Chondrocyte (in vitro differentiated cells): ENCODE data around the gene FAM78B. TPM values are rescaled to one million over a fixed set of nuclear protein-coding genes. Genes with fewer than 3 reads are reported as not detected.

Experiments
- DNase-seq: peaks from one replicate; pipeline ENCODE4 v3.0.0; 2021; ENCODE audit warnings: mixed read lengths, low spot score
- H3K27ac Mint-ChIP-seq: one replicate; pipeline ENCODE4 v1.8.0; 2021; ENCODE audit warnings: mild to moderate bottlenecking, moderate library complexity, mixed read lengths; ENCODE audit not compliant: unreplicated experiment
- H3K27me3 Mint-ChIP-seq: 2 replicates; pipeline ENCODE4 v1.8.0; 2021; ENCODE audit warnings: low read depth, mixed read lengths
- H3K36me3 Mint-ChIP-seq: 2 replicates; pipeline ENCODE4 v1.8.0; 2021; ENCODE audit warnings: low read depth, mixed read lengths
- H3K4me1 Mint-ChIP-seq: 2 replicates; pipeline ENCODE4 v1.8.0; 2021; ENCODE audit warnings: low read depth, mild to moderate bottlenecking, mixed read lengths
- H3K4me3 Mint-ChIP-seq: one replicate; pipeline ENCODE4 v1.8.0; 2021; ENCODE audit warnings: mild to moderate bottlenecking, moderate library complexity, mixed read lengths; ENCODE audit not compliant: unreplicated experiment
- H3K9me3 Mint-ChIP-seq: 2 replicates; pipeline ENCODE4 v1.8.0; 2021; ENCODE audit warnings: low read depth, mixed read lengths
- total RNA-seq: library from RNA; stranded (reverse); gene quantifications from 3 replicates; pipeline ENCODE4 v1.2.1, GENCODE V29; 2021
- TF ChIP-seq, protein P1 (sequence below): fragments of 200-600 bp; sonication (generic); IDR thresholded peaks from 2 replicates; pipeline ENCODE4 v1.5.0; 2021; ENCODE audit warnings: antibody characterized with exemption, mild to moderate bottlenecking, moderate library complexity

Gene FAM78B
- total RNA-seq, 1 donor from 2014 or later, result 0.22 TPM

DNA sequence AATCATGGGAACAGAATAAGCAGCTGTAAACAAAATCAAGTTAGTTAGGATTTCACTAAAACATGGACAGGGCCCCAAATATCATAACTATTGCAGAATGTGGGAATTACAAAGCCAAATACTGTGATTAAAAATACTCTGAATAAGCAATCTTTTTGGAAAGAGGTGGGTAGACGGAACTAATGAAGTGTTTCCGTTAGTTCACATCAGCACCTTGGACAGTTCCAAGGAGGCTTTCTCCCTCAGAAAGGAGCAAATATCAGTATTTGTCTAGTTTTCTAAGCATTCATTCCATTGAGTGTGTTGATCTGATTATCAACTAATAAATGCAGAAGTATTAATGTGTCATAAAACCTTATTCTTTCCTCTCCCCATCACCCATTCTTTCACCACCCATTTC is 97.4 kb downstream of the FAM78B start:
- Mint-ChIP-seq H3K4me1 (no peaks in the 10 kb centered on the region), H3K27ac (no peak overlapping the region), H3K4me3 (no peak overlapping the region), H3K9me3 (no peaks in the 10 kb centered on the region), H3K27me3 (no peaks in the 10 kb centered on the region), H3K36me3 (no peaks in the 10 kb centered on the region)
- DNase-seq, result no peak
- TF ChIP-seq, protein P1, sequence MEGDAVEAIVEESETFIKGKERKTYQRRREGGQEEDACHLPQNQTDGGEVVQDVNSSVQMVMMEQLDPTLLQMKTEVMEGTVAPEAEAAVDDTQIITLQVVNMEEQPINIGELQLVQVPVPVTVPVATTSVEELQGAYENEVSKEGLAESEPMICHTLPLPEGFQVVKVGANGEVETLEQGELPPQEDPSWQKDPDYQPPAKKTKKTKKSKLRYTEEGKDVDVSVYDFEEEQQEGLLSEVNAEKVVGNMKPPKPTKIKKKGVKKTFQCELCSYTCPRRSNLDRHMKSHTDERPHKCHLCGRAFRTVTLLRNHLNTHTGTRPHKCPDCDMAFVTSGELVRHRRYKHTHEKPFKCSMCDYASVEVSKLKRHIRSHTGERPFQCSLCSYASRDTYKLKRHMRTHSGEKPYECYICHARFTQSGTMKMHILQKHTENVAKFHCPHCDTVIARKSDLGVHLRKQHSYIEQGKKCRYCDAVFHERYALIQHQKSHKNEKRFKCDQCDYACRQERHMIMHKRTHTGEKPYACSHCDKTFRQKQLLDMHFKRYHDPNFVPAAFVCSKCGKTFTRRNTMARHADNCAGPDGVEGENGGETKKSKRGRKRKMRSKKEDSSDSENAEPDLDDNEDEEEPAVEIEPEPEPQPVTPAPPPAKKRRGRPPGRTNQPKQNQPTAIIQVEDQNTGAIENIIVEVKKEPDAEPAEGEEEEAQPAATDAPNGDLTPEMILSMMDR, result no peak

DNA sequence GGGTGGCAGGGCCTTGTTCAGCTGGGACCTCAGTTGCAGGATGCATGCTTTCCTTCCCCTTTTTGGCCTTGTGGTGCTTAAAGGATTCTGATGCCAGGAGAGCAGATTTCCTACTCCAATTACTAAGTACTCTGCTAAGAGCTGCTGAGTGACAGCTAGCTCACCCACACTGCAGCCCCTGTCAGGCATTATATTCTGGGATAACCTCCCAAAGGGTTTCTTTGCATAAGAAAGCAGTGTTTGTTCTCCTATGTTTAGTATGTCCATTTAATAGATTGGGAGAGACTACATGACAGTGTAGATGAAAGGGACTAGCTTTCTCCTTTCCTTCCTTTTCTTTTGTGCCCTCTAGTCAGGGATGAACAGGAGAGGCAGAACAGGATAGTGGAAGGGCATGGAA is 100.7 kb downstream of the FAM78B start:
- no peak for DNase-seq
- Mint-ChIP-seq H3K27ac (no peak overlapping the region), H3K36me3 (no peaks in the 10 kb centered on the region), H3K4me1 (no peaks in the 10 kb centered on the region), H3K27me3 (no peaks in the 10 kb centered on the region), H3K9me3 (no peaks in the 10 kb centered on the region), H3K4me3 (no peak overlapping the region)
- TF ChIP-seq, protein P1, result no peak

DNA sequence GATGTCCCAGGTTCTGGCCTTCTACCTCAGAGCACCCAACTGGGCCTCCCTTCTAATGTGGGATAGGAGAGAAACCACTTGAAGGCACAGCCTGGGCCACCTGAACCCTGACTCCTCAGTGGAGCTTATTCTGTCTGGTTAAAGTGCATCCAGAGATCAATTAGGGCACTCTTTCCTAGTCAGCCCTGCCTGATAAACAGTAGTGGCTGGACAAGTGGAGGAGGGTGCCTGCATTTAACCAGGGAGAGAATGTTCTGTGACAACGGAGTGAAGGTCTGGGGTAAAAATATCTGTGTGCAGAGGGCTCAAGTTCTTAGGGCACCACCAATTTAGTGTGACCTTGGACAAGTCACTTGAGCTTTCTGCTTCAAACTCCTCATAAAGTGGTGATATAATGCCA is 101.8 kb downstream of the FAM78B start:
- H3K27ac Mint-ChIP-seq, result no peak overlapping the region
- no peak overlapping the region for H3K4me3 Mint-ChIP-seq
- H3K27me3 Mint-ChIP-seq, result no peaks in the 10 kb centered on the region
- H3K36me3 Mint-ChIP-seq, result no peaks in the 10 kb centered on the region
- TF ChIP-seq, protein P1, result no peak
- no peaks in the 10 kb centered on the region for H3K4me1 Mint-ChIP-seq
- DNase-seq, result no peak
- H3K9me3 Mint-ChIP-seq, result no peaks in the 10 kb centered on the region

DNA sequence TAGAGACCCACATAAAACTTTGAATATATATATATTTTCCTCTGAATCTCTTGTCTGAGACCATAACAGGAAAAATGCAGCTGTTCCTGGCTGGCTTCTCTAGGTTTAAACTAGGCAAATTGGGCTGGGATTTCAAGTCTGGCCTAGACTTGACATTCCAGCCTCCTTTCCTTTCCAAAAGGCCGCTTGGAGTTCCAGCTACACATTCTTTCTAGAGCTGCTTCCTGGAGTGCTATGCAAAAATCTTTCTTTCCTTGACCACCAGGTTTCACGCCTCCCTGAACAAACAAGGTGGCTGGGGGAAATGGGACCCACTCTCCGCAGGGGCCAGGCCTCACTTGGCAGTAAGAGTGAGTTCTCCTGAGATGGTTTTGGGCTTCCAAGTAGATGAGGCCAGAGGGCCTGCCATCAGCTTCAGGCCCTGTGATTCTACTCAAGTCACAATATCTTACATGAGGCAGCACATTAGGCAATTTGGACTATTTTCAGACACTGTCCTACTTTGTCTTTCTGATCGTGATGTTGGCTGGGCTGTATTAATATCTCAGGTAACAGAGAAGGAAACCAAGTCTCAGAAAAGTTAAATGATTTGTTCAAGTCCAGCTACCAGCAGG is 102.4 kb downstream of the FAM78B start:
- Mint-ChIP-seq H3K36me3 (no peaks in the 10 kb centered on the region), H3K27me3 (no peaks in the 10 kb centered on the region), H3K27ac (no peak overlapping the region), H3K4me1 (no peaks in the 10 kb centered on the region), H3K9me3 (no peaks in the 10 kb centered on the region), H3K4me3 (no peak overlapping the region)
- DNase-seq, result no peak
- TF ChIP-seq, protein P1, result no peak

DNA sequence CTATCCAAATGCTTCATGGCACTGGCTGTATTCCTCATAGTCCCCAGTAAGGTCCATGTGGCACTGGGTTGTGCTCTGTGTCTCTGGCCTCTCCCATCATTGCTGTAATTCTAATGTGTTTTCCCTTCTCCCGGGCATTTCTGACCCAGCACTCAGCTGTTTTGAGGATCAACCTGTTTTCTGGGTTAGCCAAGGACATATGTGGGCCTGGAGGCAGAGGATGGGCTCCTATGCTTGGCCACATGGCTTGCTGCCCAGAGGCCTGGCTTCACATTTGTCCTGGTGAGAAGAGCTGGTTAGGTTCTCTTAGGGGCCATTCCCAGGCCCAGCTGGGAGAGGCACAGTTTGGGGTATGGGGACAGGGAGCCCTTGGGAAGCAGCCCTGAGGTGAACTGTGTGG is 103.1 kb downstream of the FAM78B start:
- H3K36me3 Mint-ChIP-seq, result no peaks in the 10 kb centered on the region
- no peak overlapping the region for H3K4me3 Mint-ChIP-seq
- H3K27me3 Mint-ChIP-seq, result no peaks in the 10 kb centered on the region
- H3K4me1 Mint-ChIP-seq, result no peaks in the 10 kb centered on the region
- TF ChIP-seq, protein P1, result no peak
- H3K9me3 Mint-ChIP-seq, result no peaks in the 10 kb centered on the region
- no peak overlapping the region for H3K27ac Mint-ChIP-seq
- DNase-seq, result no peak
